H1 (cell line): ENCODE data around the gene PCDHGA1. TPM values are rescaled to one million over a fixed set of nuclear protein-coding genes. Genes with fewer than 3 reads are reported as not detected.
A peak's percentile ranks its signal among the peaks of the same experiment; 100 is the strongest.

Experiments used
- CTCF ChIA-PET: fragments of 300-600 bp; sonication (Branson Sonifier 250); formaldehyde crosslinking; loops from one replicate; lab custom pipeline; 2021; ENCODE audit not compliant: partially characterized antibody; lab: Charles Lee
- POLR2A ChIA-PET: fragments of 300-600 bp; sonication (Branson Sonifier 250); formaldehyde crosslinking; loops from one replicate; lab custom pipeline; 2021; ENCODE audit warnings: inconsistent platforms; ENCODE audit not compliant: partially characterized antibody; lab: Charles Lee
- DNase-seq, 2 experiments: peaks; one replicate each; pipeline versions ENCODE4 v3.0.0 to v3.0.0-alpha.2; 2010 to 2022; ENCODE audit warnings: low spot score in 2 of 2, low read depth in 1 of 2, mixed read lengths in 1 of 2
- FAIRE-seq: peaks from 2 replicates; lab custom pipeline; 2011; peaks lifted over from hg19 to GRCh38; lab: Jason Lieb, UNC
- H2AFZ ChIP-seq: 2 replicates; pipeline ENCODE4 v1.8.1; 2012; ENCODE audit warnings: low read length, inconsistent platforms
- H2AK5ac ChIP-seq: 2 replicates; pipeline ENCODE4 v1.6.1; 2013; ENCODE audit warnings: low read depth, low read length
- H2BK120ac ChIP-seq: replicated peaks from 2 replicates; pipeline ENCODE3; 2013; ENCODE audit warnings: low read depth, low read length, inconsistent platforms
- H2BK12ac ChIP-seq: 2 replicates; pipeline ENCODE4 v1.6.1; 2013; ENCODE audit warnings: low read depth, low read length
- H2BK15ac ChIP-seq: 2 replicates; pipeline ENCODE4 v1.6.1; 2013; ENCODE audit warnings: low read length
- H2BK20ac ChIP-seq: 2 replicates; pipeline ENCODE4 v1.6.1; 2013; ENCODE audit warnings: low read length
- H2BK5ac ChIP-seq: 2 replicates; pipeline ENCODE4 v1.6.1; 2013; ENCODE audit warnings: low read depth, low read length
- H3K14ac ChIP-seq: 2 replicates; pipeline ENCODE4 v1.6.1; 2013; ENCODE audit warnings: inconsistent platforms; ENCODE audit not compliant: insufficient read length
- H3K18ac ChIP-seq: 2 replicates; pipeline ENCODE4 v1.6.1; 2013; ENCODE audit warnings: low read length; ENCODE audit errors: extremely low read depth
- H3K23ac ChIP-seq: 2 replicates; pipeline ENCODE4 v1.6.1; 2013; ENCODE audit warnings: inconsistent platforms; ENCODE audit not compliant: insufficient read length
- H3K23me2 ChIP-seq: 2 replicates; pipeline ENCODE4 v1.6.1; 2013; ENCODE audit warnings: low read depth, low read length
- H3K27ac ChIP-seq: 2 replicates; pipeline ENCODE4 v1.6.1; 2011; ENCODE audit warnings: low read depth, low read length, inconsistent platforms
- H3K27me3 ChIP-seq, 4 experiments: replicated peaks in 1 of 4; 1 replicate in 1 of 4; 2 replicates in 3 of 4; pipeline versions ENCODE4 v1.6.1 to v1.8.1; 2011 to 2013; ENCODE audit warnings: low read length in 3 of 4, mild to moderate bottlenecking in 3 of 4, inconsistent platforms in 2 of 4, mixed read lengths in 2 of 4, moderate library complexity in 1 of 4; ENCODE audit not compliant: control insufficient read depth in 3 of 4, insufficient read depth in 3 of 4; ENCODE audit errors: extremely low read depth in 1 of 4
- H3K36me3 ChIP-seq, 4 experiments: 2 replicates each; pipeline versions ENCODE4 v1.6.1 to v1.8.1; 2011 to 2013; ENCODE audit warnings: mild to moderate bottlenecking in 4 of 4, low read length in 3 of 4, moderate library complexity in 2 of 4, control low read depth in 1 of 4, inconsistent platforms in 1 of 4; ENCODE audit not compliant: insufficient read depth in 4 of 4, control insufficient read depth in 2 of 4
- H3K4ac ChIP-seq: replicated peaks from 2 replicates; pipeline ENCODE3; 2013; ENCODE audit warnings: low read length, low read depth, mixed read lengths, inconsistent platforms; ENCODE audit not compliant: insufficient read length
- H3K4me1 ChIP-seq, 4 experiments: replicated peaks in 1 of 4; 1 replicate in 1 of 4; 2 replicates in 3 of 4; pipeline versions ENCODE4 v1.6.1 to v1.8.1; 2011 to 2013; ENCODE audit warnings: low read length in 3 of 4, inconsistent platforms in 2 of 4, mixed read lengths in 1 of 4; ENCODE audit not compliant: insufficient read depth in 4 of 4, control insufficient read depth in 3 of 4
- H3K4me2 ChIP-seq, 2 experiments: 2 replicates each; pipeline versions ENCODE4 v1.6.1 to v1.8.1; 2011 to 2013; ENCODE audit warnings: low read depth in 2 of 2, low read length in 2 of 2, control low read depth in 1 of 2, inconsistent platforms in 1 of 2, mild to moderate bottlenecking in 1 of 2; ENCODE audit not compliant: insufficient read depth in 1 of 2
- H3K4me3 ChIP-seq, 4 experiments: fragments of 200-600, 300-600 bp in 1 of 4; sonication (generic), shearing (Covaris generic), sonication (Bioruptor Twin) in 1 of 4; 2 replicates each; pipeline versions ENCODE4 v1.5.1 to v1.8.1; 2011 to 2016; ENCODE audit warnings: low read length in 4 of 4, low read depth in 3 of 4, control low read depth in 2 of 4, inconsistent platforms in 2 of 4, mild to moderate bottlenecking in 2 of 4, mixed read lengths in 1 of 4, moderate library complexity in 1 of 4; ENCODE audit not compliant: insufficient read depth in 2 of 4; ENCODE audit errors: extremely low read depth in 1 of 4
- H3K56ac ChIP-seq: replicated peaks from 2 replicates; pipeline ENCODE3; 2013; ENCODE audit warnings: low read depth, mild to moderate bottlenecking, mixed read lengths, low read length, inconsistent platforms; ENCODE audit not compliant: insufficient read length
- H3K79me1 ChIP-seq: 2 replicates; pipeline ENCODE4 v1.6.1; 2013; ENCODE audit warnings: low read depth, low read length, control low read depth
- H3K79me2 ChIP-seq, 2 experiments: 2 replicates each; pipeline versions ENCODE4 v1.6.1 to v1.8.1; 2012 to 2013; ENCODE audit warnings: low read length in 2 of 2, mild to moderate bottlenecking in 2 of 2, inconsistent platforms in 1 of 2; ENCODE audit not compliant: insufficient read depth in 2 of 2, control insufficient read depth in 1 of 2
- H3K9ac ChIP-seq, 4 experiments: replicated peaks in 1 of 4; 1 replicate in 1 of 4; 2 replicates in 3 of 4; pipeline versions ENCODE4 v1.6.1 to v1.8.1; 2011 to 2013; ENCODE audit warnings: low read depth in 3 of 4, low read length in 3 of 4, control low read depth in 2 of 4, mild to moderate bottlenecking in 2 of 4, moderate library complexity in 2 of 4, inconsistent platforms in 1 of 4; ENCODE audit errors: extremely low read depth in 1 of 4
- H3K9me3 ChIP-seq, 2 experiments: 2 replicates each; pipeline versions ENCODE4 v1.6.1 to v1.8.1; 2012 to 2013; ENCODE audit warnings: mild to moderate bottlenecking in 2 of 2, moderate library complexity in 2 of 2, control low read depth in 1 of 2, inconsistent platforms in 1 of 2, low read depth in 1 of 2, low read length in 1 of 2, mixed read lengths in 1 of 2; ENCODE audit not compliant: insufficient read depth in 2 of 2
- H4K20me1 ChIP-seq, 2 experiments: replicated peaks in 1 of 2; 2 replicates each; pipeline versions ENCODE3 to v1.8.1; 2011 to 2013; ENCODE audit warnings: inconsistent platforms in 2 of 2, low read length in 2 of 2, mild to moderate bottlenecking in 1 of 2; ENCODE audit not compliant: insufficient read depth in 2 of 2, control insufficient read depth in 1 of 2
- H4K5ac ChIP-seq: 2 replicates; pipeline ENCODE4 v1.6.1; 2013; ENCODE audit warnings: low read length, low read depth, mixed read lengths, inconsistent platforms; ENCODE audit not compliant: insufficient read length
- H4K8ac ChIP-seq: 2 replicates; pipeline ENCODE4 v1.8.0; 2013; ENCODE audit warnings: mild to moderate bottlenecking, moderate library complexity, low read length, inconsistent platforms; ENCODE audit not compliant: insufficient read depth; ENCODE audit errors: extremely low read depth
- H4K91ac ChIP-seq: replicated peaks from 2 replicates; pipeline ENCODE3; 2013; ENCODE audit warnings: low read length, mixed read lengths, inconsistent platforms; ENCODE audit not compliant: insufficient read length
- CTBP2 ChIP-seq: IDR thresholded peaks from 2 replicates; pipeline ENCODE4 v1.7.0; 2011; ENCODE audit warnings: borderline replicate concordance, mild to moderate bottlenecking, moderate library complexity, mixed read lengths, low read length; ENCODE audit not compliant: insufficient read depth, insufficient read length
- KDM5A ChIP-seq: fragments of 200-600 bp; IDR thresholded peaks from 2 replicates; pipeline ENCODE4 v1.7.1; 2012; ENCODE audit warnings: mild to moderate bottlenecking, low read length, inconsistent platforms, mixed read lengths
- POLR2AphosphoS5 ChIP-seq: IDR thresholded peaks from 2 replicates; pipeline ENCODE4 v1.6.1; 2011; ENCODE audit warnings: low read depth, low read length
- RAD21 ChIP-seq, 2 experiments: IDR thresholded peaks in 1 of 2; conservative IDR thresholded peaks in 1 of 2; 2 replicates each; pipeline ENCODE4 v1.6.1; 2011; ENCODE audit warnings: low read depth in 2 of 2, low read length in 2 of 2, improper control_type of control experiment in 1 of 2, inconsistent platforms in 1 of 2, mild to moderate bottlenecking in 1 of 2, moderate library complexity in 1 of 2
- WGBS, 2 experiments: shearing (Covaris generic) in 1 of 2; methylation state at CpG; one replicate each; pipeline versions ENCODE4 v1.1.6 to v1.1.7; 2013 to 2015; ENCODE audit warnings: low lambda C conversion rate in 2 of 2, mixed read lengths in 2 of 2, inconsistent platforms in 1 of 2, low coverage in 1 of 2, missing lambda C conversion rate in 1 of 2; ENCODE audit not compliant: insufficient replicate concordance in 2 of 2, insufficient coverage in 1 of 2, insufficient read length in 1 of 2; ENCODE audit errors: extremely low coverage in 1 of 2, missing lambda C conversion rate in 1 of 2; 5-methylcytosine and 5-hydroxymethylcytosine counted together
- polyA plus RNA-seq, 7 experiments: library from polyadenylated mRNA; depleted of rRNA in 3 of 7; stranded (reverse) in 5 of 7; unstranded in 2 of 7; fragments of >200 nt in 5 of 7; fragments of 200-250 nt in 2 of 7; gene quantifications; 1 replicate in 5 of 7; 2 replicates in 1 of 7; 4 replicates in 1 of 7; pipeline versions ENCODE4 v1.2.1 to v1.2.3, GENCODE V29; 2011 to 2013; ENCODE audit warnings: missing spikeins in 2 of 7, mixed read lengths in 2 of 7
- total RNA-seq: library from RNA; stranded (reverse); fragmentation: NEBNext Ultra II Directional; extraction: Animal tissue kit (Norgen Biotek cat#: 25700); gene quantifications from 2 replicates; pipeline ENCODE4 v1.2.1, GENCODE V29; 2021
- TF ChIP-seq, protein P1 (sequence below), 3 experiments: IDR thresholded peaks; 1 replicate in 2 of 3; 2 replicates in 1 of 3; pipeline versions ENCODE4 v1.5.1 to v1.6.1; 2011; ENCODE audit warnings: low read length in 3 of 3, mild to moderate bottlenecking in 3 of 3, inconsistent platforms in 2 of 3, low read depth in 1 of 3, moderate library complexity in 1 of 3; ENCODE audit not compliant: insufficient read depth in 1 of 3; ENCODE audit errors: control extremely low read depth in 1 of 3
- TF ChIP-seq, protein P2 (sequence below): IDR thresholded peaks from 2 replicates; pipeline ENCODE4 v1.6.1; 2011; ENCODE audit warnings: low read depth, mild to moderate bottlenecking, low read length; ENCODE audit not compliant: insufficient read depth
- TF ChIP-seq, protein P3 (sequence below): IDR thresholded peaks from 2 replicates; pipeline ENCODE4 v1.6.1; 2011; ENCODE audit warnings: low read length, improper control_type of control experiment

Gene PCDHGA1
- total and polyA plus RNA-seq, 2 of the 8 experiments (the other 6 are each of a cell fraction or from before 2014, with no cell fraction given) = 0.57 to 0.89 TPM

DNA sequence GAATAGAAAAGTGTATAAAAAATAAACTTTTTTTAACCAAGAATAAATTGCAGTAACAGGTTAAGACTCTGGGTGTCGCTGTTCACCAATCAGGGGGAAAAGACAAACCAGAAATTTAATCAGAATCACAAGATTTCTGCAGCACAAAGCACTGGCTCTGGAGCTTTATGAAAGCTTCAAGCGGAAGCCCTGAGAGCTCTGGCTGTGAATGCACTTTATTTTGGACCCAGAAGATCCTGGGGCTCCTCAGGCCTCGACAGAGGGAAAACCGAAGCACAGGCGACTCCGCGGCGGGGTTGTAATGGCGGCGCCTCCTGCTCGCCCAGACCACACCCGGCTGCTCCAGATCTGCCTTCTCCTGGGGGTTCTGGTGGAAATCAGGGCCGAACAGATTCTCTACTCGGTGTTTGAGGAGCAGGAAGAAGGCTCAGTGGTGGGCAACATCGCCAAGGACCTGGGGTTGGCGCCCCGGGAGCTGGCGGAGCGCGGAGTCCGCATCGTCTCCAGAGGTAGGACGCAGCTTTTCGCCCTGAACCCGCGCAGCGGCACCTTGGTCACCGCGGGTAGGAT, 24.7 kb downstream of the PCDHGA1 start, which contains the start of gene PCDHGA4:
Gene PCDHGA4 (plus strand): TSS at position 122 of the 570 bp plus-strand sequence. CDS start 87 bp downstream, at position 209.
- no peak within 1 kb of the TSS for H2AK5ac ChIP-seq
- no peaks in the 10 kb centered on the region for H3K79me1 ChIP-seq
- DNase-seq (no peak), FAIRE-seq (no peak)
- no peak within 1 kb of the TSS for H4K91ac ChIP-seq
- no peak within 1 kb of the TSS for H2BK20ac ChIP-seq
- no peak within 1 kb of the TSS for H2BK12ac ChIP-seq
- H3K4me1 ChIP-seq = peaks cover 0 to 6% (median under 1%) of the 10 kb centered on the region in 4 experiments; a peak in 1 of 7 replicates
- no peak within 1 kb of the TSS for H3K18ac ChIP-seq
- WGBS, 2 experiments = 87% methylated on average over 29 of the region's 29 CpGs; no CpG with 5 or more reads in 1 of the 2 experiments
- CTCF ChIA-PET = interaction anchor here (0.6 to 4.4 kb wide), 42 partner anchors 9 to 279 kb away, joined by 3 to 28 read pairs (median 5); partner anchors contain the start of genes PCDHB10, PCDHB14, PCDHB15 and PCDHB16
- no peak within 1 kb of the TSS for H2BK5ac ChIP-seq
- no peak within 1 kb of the TSS for H3K9ac ChIP-seq
- H2AFZ ChIP-seq = no peak within 1 kb of the TSS
- peaks cover 35 to 44% of the 10 kb centered on the region in 2 experiments for H3K9me3 ChIP-seq
- H4K20me1 ChIP-seq = no peaks in the 10 kb centered on the region
- H3K4me3 ChIP-seq = no peak within 1 kb of the TSS
- H3K27ac ChIP-seq = no peak within 1 kb of the TSS
- POLR2A ChIA-PET = no interaction called here
- no peak within 1 kb of the TSS for H3K56ac ChIP-seq
- no peak within 1 kb of the TSS for H3K23ac ChIP-seq
- H4K5ac ChIP-seq = no peak within 1 kb of the TSS
- H3K27me3 ChIP-seq = no peaks in the 10 kb centered on the region
- H3K79me2 ChIP-seq = no peaks in the 10 kb centered on the region
- H3K36me3 ChIP-seq = peaks cover 0 to 13% (median 3%) of the 10 kb centered on the region in 4 experiments; a peak in 3 of 8 replicates
- no peak within 1 kb of the TSS for H3K4me2 ChIP-seq
- H3K23me2 ChIP-seq = no peaks in the 10 kb centered on the region
- no peak within 1 kb of the TSS for H2BK15ac ChIP-seq
- no peak within 1 kb of the TSS for H3K14ac ChIP-seq
- no peak within 1 kb of the TSS for H3K4ac ChIP-seq
- no peak within 1 kb of the TSS for H2BK120ac ChIP-seq
- H4K8ac ChIP-seq = no peak within 1 kb of the TSS
- TF ChIP-seq, protein P1, sequence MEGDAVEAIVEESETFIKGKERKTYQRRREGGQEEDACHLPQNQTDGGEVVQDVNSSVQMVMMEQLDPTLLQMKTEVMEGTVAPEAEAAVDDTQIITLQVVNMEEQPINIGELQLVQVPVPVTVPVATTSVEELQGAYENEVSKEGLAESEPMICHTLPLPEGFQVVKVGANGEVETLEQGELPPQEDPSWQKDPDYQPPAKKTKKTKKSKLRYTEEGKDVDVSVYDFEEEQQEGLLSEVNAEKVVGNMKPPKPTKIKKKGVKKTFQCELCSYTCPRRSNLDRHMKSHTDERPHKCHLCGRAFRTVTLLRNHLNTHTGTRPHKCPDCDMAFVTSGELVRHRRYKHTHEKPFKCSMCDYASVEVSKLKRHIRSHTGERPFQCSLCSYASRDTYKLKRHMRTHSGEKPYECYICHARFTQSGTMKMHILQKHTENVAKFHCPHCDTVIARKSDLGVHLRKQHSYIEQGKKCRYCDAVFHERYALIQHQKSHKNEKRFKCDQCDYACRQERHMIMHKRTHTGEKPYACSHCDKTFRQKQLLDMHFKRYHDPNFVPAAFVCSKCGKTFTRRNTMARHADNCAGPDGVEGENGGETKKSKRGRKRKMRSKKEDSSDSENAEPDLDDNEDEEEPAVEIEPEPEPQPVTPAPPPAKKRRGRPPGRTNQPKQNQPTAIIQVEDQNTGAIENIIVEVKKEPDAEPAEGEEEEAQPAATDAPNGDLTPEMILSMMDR (IDR thresholded peaks at IDR 0.05; ENCODE audit: control extremely low read depth in 1 of 3, insufficient read depth in 1 of 3, low read depth in 1 of 3, low read length in 3 of 3) = peak in 2 of 3 experiments; percentile 34 to 39; a peak in 2 of 4 replicates
- TF ChIP-seq POLR2AphosphoS5 (no peak), RAD21 (IDR thresholded peaks at IDR 0.05 in 1 of 2, conservative IDR thresholded peaks at IDR 0.05 in 1 of 2; ENCODE audit: low read depth in 2 of 2, low read length in 2 of 2) (peak; percentile 25 to 37), CTBP2 (no peak), KDM5A (no peak)
- TF ChIP-seq, protein P2, sequence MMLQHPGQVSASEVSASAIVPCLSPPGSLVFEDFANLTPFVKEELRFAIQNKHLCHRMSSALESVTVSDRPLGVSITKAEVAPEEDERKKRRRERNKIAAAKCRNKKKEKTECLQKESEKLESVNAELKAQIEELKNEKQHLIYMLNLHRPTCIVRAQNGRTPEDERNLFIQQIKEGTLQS = no peak
- TF ChIP-seq, protein P3, sequence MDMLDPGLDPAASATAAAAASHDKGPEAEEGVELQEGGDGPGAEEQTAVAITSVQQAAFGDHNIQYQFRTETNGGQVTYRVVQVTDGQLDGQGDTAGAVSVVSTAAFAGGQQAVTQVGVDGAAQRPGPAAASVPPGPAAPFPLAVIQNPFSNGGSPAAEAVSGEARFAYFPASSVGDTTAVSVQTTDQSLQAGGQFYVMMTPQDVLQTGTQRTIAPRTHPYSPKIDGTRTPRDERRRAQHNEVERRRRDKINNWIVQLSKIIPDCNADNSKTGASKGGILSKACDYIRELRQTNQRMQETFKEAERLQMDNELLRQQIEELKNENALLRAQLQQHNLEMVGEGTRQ = no peak
